ENCODE data around the gene NDE1. TPM values are rescaled to one million over a fixed set of nuclear protein-coding genes. Genes with fewer than 3 reads are reported as not detected.
A peak's percentile ranks its signal among the peaks of the same experiment; 100 is the strongest.

The NDE1 gene
- total and polyA plus RNA-seq, 9 of the 15 experiments (the other 6 are each of a cell fraction or from before 2014, with no cell fraction given), result 3.1 to 59.9 (median 30.0) TPM

DNA sequence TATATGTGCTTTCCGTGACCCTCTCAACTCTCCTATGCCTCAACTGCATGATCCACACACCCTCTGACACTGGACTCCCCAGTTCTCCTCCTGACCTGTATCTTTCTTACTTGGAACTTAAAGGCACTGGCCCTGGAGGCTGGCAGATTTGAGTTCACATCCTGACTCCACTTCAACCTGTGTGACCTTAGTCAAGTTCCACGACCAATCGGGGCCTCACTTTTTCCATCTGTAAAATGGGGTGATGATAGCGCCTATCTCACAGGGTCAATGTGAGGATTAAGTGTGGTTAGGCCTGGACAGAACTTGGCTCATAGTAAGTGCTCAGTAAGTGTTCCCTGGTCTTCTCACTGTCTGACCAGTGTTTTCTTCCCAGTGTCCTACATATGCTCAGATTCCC is 32.1 kb upstream of the NDE1 start:
- in situ Hi-C loops (cut with MboI) (no loop called here), intact Hi-C loops (cut with micrococcal nuclease) (no loop called here)
- Histone ChIP-seq H3K9me1 (ENCODE audit: control insufficient read depth, insufficient read depth, low read length) (no peaks in the 10 kb centered on the region), H3K79me2 (ENCODE audit: control insufficient read depth, insufficient read depth, low read length) (no peaks in the 10 kb centered on the region), H2AFZ (ENCODE audit: low read depth, low read length) (no peak overlapping the region), H3K27ac (ENCODE audit: extremely low read depth, low read depth, low read length) (no peak overlapping the region), H3K27me3 (ENCODE audit: control insufficient read depth in 2 of 2, insufficient read depth in 2 of 2, low read length in 2 of 2) (no peaks in the 10 kb centered on the region), H3K36me3 (ENCODE audit: control insufficient read depth, insufficient read depth, low read length) (peaks cover 76% of the 10 kb centered on the region), H3K4me1 (replicated peaks in 1 of 2; ENCODE audit: control insufficient read depth in 2 of 2, insufficient read depth in 2 of 2, low read length in 2 of 2) (no peaks in the 10 kb centered on the region), H3K9me3 (replicated peaks; ENCODE audit: control insufficient read depth, insufficient read depth, low read depth, low read length) (no peaks in the 10 kb centered on the region), H4K20me1 (replicated peaks; ENCODE audit: control insufficient read depth, insufficient read depth, low read length) (no peaks in the 10 kb centered on the region), H3K9ac (ENCODE audit: insufficient read depth in 1 of 2, low read depth in 2 of 2, low read length in 2 of 2) (no peak overlapping the region), H3K4me3 (no peak overlapping the region), H3K4me2 (ENCODE audit: insufficient read depth, low read length) (no peak overlapping the region)
- POLR2A ChIA-PET, result interaction anchor here (0.6 kb wide), 1 partner anchor 15 kb away, joined by 3 read pairs; no protein-coding TSS in a partner anchor
- DNase-seq (ENCODE audit: extremely low read depth in 1 of 4, low spot score in 3 of 4) (no peak), FAIRE-seq (no peak), ATAC-seq (no peak)
- CTCF ChIA-PET (ENCODE audit: low intra/inter-chr PET ratio), result no interaction called here
- BruUV-seq (replicated peaks), result no TSS peak
- 90% methylated on average over 4 of the region's 4 CpGs for WGBS (ENCODE audit: insufficient coverage, low coverage, missing lambda C conversion rate)
- no peak for TF ChIP-seq FOXJ3 (CRISPR knock-in tag; IDR thresholded peaks at IDR 0.05)
- TF ChIP-seq MCM7 (IDR thresholded peaks at IDR 0.05), result no peak
- TF ChIP-seq ADNP (tag; IDR thresholded peaks at IDR 0.05), result peak; percentile 81
- TF ChIP-seq ZNF57 (CRISPR knock-in tag; IDR thresholded peaks at IDR 0.05), result no peak
- no peak for TF ChIP-seq TRIM28 (IDR thresholded peaks at IDR 0.05)
- no peak for TF ChIP-seq THRB (CRISPR knock-in tag; conservative IDR thresholded peaks at IDR 0.05)
- no peak for TF ChIP-seq TSHZ1 (CRISPR knock-in tag; IDR thresholded peaks at IDR 0.05)
- peak; percentile 91 for TF ChIP-seq BCOR (IDR thresholded peaks at IDR 0.05)
- TF ChIP-seq, protein P1, sequence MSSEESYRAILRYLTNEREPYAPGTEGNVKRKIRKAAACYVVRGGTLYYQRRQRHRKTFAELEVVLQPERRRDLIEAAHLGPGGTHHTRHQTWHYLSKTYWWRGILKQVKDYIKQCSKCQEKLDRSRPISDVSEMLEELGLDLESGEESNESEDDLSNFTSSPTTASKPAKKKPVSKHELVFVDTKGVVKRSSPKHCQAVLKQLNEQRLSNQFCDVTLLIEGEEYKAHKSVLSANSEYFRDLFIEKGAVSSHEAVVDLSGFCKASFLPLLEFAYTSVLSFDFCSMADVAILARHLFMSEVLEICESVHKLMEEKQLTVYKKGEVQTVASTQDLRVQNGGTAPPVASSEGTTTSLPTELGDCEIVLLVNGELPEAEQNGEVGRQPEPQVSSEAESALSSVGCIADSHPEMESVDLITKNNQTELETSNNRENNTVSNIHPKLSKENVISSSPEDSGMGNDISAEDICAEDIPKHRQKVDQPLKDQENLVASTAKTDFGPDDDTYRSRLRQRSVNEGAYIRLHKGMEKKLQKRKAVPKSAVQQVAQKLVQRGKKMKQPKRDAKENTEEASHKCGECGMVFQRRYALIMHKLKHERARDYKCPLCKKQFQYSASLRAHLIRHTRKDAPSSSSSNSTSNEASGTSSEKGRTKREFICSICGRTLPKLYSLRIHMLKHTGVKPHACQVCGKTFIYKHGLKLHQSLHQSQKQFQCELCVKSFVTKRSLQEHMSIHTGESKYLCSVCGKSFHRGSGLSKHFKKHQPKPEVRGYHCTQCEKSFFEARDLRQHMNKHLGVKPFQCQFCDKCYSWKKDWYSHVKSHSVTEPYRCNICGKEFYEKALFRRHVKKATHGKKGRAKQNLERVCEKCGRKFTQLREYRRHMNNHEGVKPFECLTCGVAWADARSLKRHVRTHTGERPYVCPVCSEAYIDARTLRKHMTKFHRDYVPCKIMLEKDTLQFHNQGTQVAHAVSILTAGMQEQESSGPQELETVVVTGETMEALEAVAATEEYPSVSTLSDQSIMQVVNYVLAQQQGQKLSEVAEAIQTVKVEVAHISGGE (CRISPR knock-in tag; IDR thresholded peaks at IDR 0.05), result no peak
- TF ChIP-seq SMARCA5 (IDR thresholded peaks at IDR 0.05), result 0 out of 2 replicates have a peak, but pooled peaks have one; percentile 29
- peak; percentile 84 for TF ChIP-seq RBM25 (IDR thresholded peaks at IDR 0.05; ENCODE audit: low read depth, low read length, severe bottlenecking)
- TF ChIP-seq RCOR1 (IDR thresholded peaks at IDR 0.05; ENCODE audit: borderline replicate concordance in 1 of 2, low read depth in 2 of 2, low read length in 2 of 2), result 0 out of 4 replicates have a peak, but pooled peaks of 1 of the 2 experiments have one; percentile 20
- TF ChIP-seq KDM1A (IDR thresholded peaks at IDR 0.05), result peak in 1 of 2 experiments; percentile 23; a peak in 2 of 4 replicates
- TF ChIP-seq, protein P2, sequence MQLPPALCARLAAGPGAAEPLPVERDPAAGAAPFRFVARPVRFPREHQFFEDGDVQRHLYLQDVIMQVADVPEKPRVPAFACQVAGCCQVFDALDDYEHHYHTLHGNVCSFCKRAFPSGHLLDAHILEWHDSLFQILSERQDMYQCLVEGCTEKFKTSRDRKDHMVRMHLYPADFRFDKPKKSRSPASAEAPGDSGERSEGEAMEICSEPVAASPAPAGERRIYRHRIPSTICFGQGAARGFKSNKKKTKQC (CRISPR knock-in tag; IDR thresholded peaks at IDR 0.05), result no peak
- no peak for TF ChIP-seq KAT7 (CRISPR knock-in tag; IDR thresholded peaks at IDR 0.05; ENCODE audit: borderline replicate concordance)
